ENCODE results near the gene BRD2. TPM values are rescaled to one million over a fixed set of nuclear protein-coding genes. Genes with fewer than 3 reads are reported as not detected.

The BRD2 gene
- total RNA-seq (100 to 1,000 TPM; 375 to 378 TPM), polyA plus RNA-seq (10 to 100 TPM; 13.7 to 87.8 TPM)

DNA sequence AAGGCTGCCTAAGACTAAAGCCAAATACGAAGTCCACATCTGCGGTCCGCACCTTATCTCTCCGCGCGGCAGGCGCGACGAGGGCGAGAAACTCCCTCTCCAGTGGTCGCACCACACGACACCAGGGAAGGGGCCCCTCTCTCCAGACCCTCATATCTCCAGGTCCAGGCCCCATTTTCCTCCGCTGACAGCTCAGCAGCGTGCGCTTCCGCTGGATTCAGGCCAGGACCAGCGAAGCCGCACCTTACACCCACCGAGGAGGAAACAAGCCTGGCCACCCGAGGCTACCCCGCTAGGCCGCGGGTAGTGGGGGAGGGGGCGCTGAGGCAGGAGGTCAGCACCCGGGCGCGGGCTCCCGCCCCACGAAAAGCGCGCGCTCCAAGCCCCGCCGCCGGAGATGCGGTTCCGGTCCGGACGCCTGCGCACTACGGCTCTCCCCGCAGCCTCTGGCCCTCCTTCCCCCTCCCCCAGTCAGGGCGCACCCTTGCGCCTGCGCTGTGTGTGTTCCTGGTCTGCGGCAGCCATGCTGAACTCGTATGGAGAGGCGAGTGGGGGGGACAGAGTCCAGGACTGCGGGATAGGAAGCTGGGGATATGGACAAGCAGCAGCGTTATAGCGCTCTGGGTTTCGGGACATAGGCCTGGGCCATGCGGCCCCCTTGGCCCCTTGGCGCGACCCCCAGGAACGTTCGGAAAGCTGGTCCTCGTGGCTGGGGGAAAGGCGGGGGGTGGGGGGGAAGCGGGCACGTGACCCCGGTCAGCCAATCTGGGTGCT lies at the start of gene BRD2:
Gene BRD2, plus strand, starts transcription at position 502 of the 774 bp plus-strand sequence. CDS start 4,305 bp downstream, outside the sequence.
- Histone ChIP-seq H3K27ac (ENCODE audit: low read depth, low read length) (peak within 1 kb of the TSS; percentile 95), H3K9me3 (ENCODE audit: control insufficient read depth in 1 of 2, low read length in 2 of 2) (no peaks in the 10 kb centered on the region), H3K36me3 (ENCODE audit: insufficient read depth, low read length) (no peaks in the 10 kb centered on the region), H3K4me1 (ENCODE audit: insufficient read depth, low read length) (peaks cover 40% of the 10 kb centered on the region), H3K27me3 (ENCODE audit: insufficient read depth, low read length) (no peaks in the 10 kb centered on the region), H3K4me3 (ENCODE audit: low read length in 2 of 2) (peak within 1 kb of the TSS; percentile 90 to 96)
- Mint-ChIP-seq H3K4me1 (peaks cover 26 to 76% (median 34%) of the 10 kb centered on the region in 4 donors), H3K27me3 (no peaks in the 10 kb centered on the region), H3K4me3 (peak within 1 kb of the TSS; percentile 83 to 96 (median 94)), H3K36me3 (peaks cover 19 to 42% of the 10 kb centered on the region in 2 donors), H3K9me3 (peaks cover 0 to 12% (median 0%) of the 10 kb centered on the region in 8 donors), H3K27ac (peak within 1 kb of the TSS; percentile 94 to 100 (median 99))
- POLR2A ChIA-PET (ENCODE audit: partially characterized antibody): interaction anchor here (1.3 to 24.6 kb wide), 11 partner anchors 11 to 838 kb away, joined by 3 to 698 read pairs (median 167); partner anchors contain the start of genes FKBPL, HLA-DMA, HLA-DMB and PSMB8
- DNase-seq: peak; percentile 97 to 99 (median 98)
- intact Hi-C loops (cut with micrococcal nuclease): loop anchor here (1.0 to 5.0 kb wide), 3 partner anchors 27 to 232 kb away; partner anchors contain the start of genes HLA-DMB, RXRB and SLC39A7
- CTCF ChIA-PET (ENCODE audit: partially characterized antibody): interaction anchor here (0.7 to 22.2 kb wide), 13 partner anchors 11 to 130 kb away, joined by 3 to 537 read pairs (median 8); partner anchors contain the start of genes HLA-DMA, PSMB9, TAP1 and TAP2

DNA sequence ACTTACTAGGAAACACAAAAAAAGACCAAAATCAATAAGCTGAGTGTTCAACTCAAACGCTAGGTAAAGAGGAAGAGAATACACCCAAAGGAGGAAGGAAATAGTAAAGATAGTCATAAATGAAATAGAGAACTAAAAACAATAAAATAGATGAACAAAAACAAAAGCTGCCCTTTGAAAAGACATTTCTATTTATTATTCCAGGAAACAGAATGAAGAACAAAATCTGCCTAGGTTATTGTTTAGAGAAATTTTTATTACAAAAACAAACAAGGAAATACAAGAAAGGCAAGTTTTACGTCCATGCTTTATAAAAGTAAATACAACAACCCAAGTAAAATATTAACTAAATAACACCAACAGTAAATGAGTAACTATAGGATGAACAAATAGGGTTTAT lies 47.7 kb upstream of the BRD2 start:
- no peaks in the 10 kb centered on the region for H3K36me3 ChIP-seq (ENCODE audit: insufficient read depth, low read length)
- Mint-ChIP-seq H3K27me3 (peaks cover 2 to 6% of the 10 kb centered on the region in 2 donors), H3K9me3 (no peaks in the 10 kb centered on the region), H3K4me3 (no peak overlapping the region), H3K36me3 (no peaks in the 10 kb centered on the region), H3K27ac (no peak overlapping the region), H3K4me1 (peaks cover 0 to 5% (median under 1%) of the 10 kb centered on the region in 4 donors)
- no peak overlapping the region for H3K4me3 ChIP-seq (ENCODE audit: low read length in 2 of 2)
- no peak overlapping the region for H3K27ac ChIP-seq (ENCODE audit: low read depth, low read length)
- no peak for DNase-seq
- intact Hi-C loops (cut with micrococcal nuclease): no loop called here
- POLR2A ChIA-PET (ENCODE audit: partially characterized antibody): no interaction called here
- no peaks in the 10 kb centered on the region for H3K27me3 ChIP-seq (ENCODE audit: insufficient read depth, low read length)
- CTCF ChIA-PET (ENCODE audit: partially characterized antibody): interaction anchor here (1.7 kb wide), 1 partner anchor 13 kb away, joined by 6 read pairs; no protein-coding TSS in a partner anchor
- H3K9me3 ChIP-seq (ENCODE audit: control insufficient read depth in 1 of 2, low read length in 2 of 2): no peaks in the 10 kb centered on the region
- H3K4me1 ChIP-seq (ENCODE audit: insufficient read depth, low read length): no peaks in the 10 kb centered on the region

DNA sequence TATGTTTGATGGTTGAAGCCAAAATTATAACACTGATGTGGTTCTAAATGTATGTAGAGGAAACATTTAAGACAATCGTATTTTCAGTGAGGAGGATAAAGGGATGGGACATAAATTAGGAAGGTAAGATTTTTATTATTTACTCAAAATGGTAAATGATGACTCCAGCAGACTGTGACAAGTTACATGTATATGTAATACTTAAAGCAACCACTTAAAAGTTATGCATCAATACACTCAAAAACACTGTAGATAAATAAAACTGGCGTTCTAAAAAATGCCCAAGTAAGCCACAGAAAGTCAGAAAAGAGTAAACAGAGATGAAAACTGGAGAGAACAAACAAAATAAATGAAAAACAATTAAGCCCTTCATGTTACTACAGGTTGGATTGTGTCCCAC lies 46.3 kb upstream of the BRD2 start:
- peaks cover 2 to 6% of the 10 kb centered on the region in 2 donors for H3K27me3 Mint-ChIP-seq
- no peaks in the 10 kb centered on the region for H3K36me3 Mint-ChIP-seq
- DNase-seq: no peak
- no peaks in the 10 kb centered on the region for H3K4me1 Mint-ChIP-seq
- no peaks in the 10 kb centered on the region for H3K36me3 ChIP-seq (ENCODE audit: insufficient read depth, low read length)
- POLR2A ChIA-PET (ENCODE audit: partially characterized antibody): no interaction called here
- H3K27ac Mint-ChIP-seq: no peak overlapping the region
- H3K4me1 ChIP-seq (ENCODE audit: insufficient read depth, low read length): no peaks in the 10 kb centered on the region
- CTCF ChIA-PET (ENCODE audit: partially characterized antibody): interaction anchor here (1.5 kb wide), 1 partner anchor 12 kb away, joined by 5 read pairs; no protein-coding TSS in a partner anchor
- no peaks in the 10 kb centered on the region for H3K9me3 Mint-ChIP-seq
- no peaks in the 10 kb centered on the region for H3K27me3 ChIP-seq (ENCODE audit: insufficient read depth, low read length)
- no peak overlapping the region for H3K27ac ChIP-seq (ENCODE audit: low read depth, low read length)
- no peak overlapping the region for H3K4me3 Mint-ChIP-seq
- intact Hi-C loops (cut with micrococcal nuclease): no loop called here
- no peak overlapping the region for H3K4me3 ChIP-seq (ENCODE audit: low read length in 2 of 2)
- no peaks in the 10 kb centered on the region for H3K9me3 ChIP-seq (ENCODE audit: control insufficient read depth in 1 of 2, low read length in 2 of 2)

DNA sequence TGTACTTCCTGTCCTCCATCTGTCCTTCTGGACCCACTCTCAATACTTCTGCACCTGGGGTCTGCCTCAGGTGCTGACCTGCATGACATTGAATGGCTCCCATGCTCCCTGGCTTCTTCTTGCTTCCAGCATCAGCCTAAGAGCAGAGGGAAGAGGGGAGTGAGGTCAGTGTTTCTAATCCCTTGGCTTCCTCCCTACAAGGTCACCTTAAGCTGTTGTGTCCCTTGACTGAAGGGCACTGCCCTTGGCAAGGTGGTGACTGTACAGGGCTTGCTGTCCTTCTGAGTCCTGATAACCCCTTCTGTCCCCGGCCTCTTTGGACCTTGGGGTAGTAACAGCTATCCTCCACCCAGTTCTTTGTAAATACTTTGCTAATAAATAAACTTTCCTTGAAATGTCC lies 37.2 kb upstream of the BRD2 start:
- no peaks in the 10 kb centered on the region for H3K27me3 Mint-ChIP-seq
- ChIA-PET POLR2A (ENCODE audit: partially characterized antibody) (interaction anchor here (15.8 kb wide), 1 partner anchor 45 kb away, joined by 698 read pairs; the partner anchor contains the start of gene BRD2), CTCF (ENCODE audit: partially characterized antibody) (interaction anchor here (1.0 to 15.9 kb wide), 7 partner anchors 12 to 63 kb away, joined by 3 to 631 read pairs (median 85); partner anchors contain the start of genes BRD2 and HLA-DMA)
- H3K9me3 Mint-ChIP-seq: peaks cover 0 to 1% (median 0%) of the 10 kb centered on the region in 8 donors
- no peak overlapping the region for H3K4me3 Mint-ChIP-seq
- peak overlapping the region in 4 of 7 donors; percentile 5 to 57 (median 32) for H3K27ac Mint-ChIP-seq
- H3K4me1 Mint-ChIP-seq: peaks cover 0 to 7% (median 5%) of the 10 kb centered on the region in 4 donors
- DNase-seq: no peak
- no peak overlapping the region for H3K4me3 ChIP-seq (ENCODE audit: low read length in 2 of 2)
- H3K9me3 ChIP-seq (ENCODE audit: control insufficient read depth in 1 of 2, low read length in 2 of 2): no peaks in the 10 kb centered on the region
- H3K36me3 ChIP-seq (ENCODE audit: insufficient read depth, low read length): no peaks in the 10 kb centered on the region
- peaks cover 5% of the 10 kb centered on the region for H3K4me1 ChIP-seq (ENCODE audit: insufficient read depth, low read length)
- H3K36me3 Mint-ChIP-seq: peaks cover 0 to 3% of the 10 kb centered on the region in 2 donors
- H3K27me3 ChIP-seq (ENCODE audit: insufficient read depth, low read length): no peaks in the 10 kb centered on the region
- H3K27ac ChIP-seq (ENCODE audit: low read depth, low read length): no peak overlapping the region
- intact Hi-C loops (cut with micrococcal nuclease): no loop called here

DNA sequence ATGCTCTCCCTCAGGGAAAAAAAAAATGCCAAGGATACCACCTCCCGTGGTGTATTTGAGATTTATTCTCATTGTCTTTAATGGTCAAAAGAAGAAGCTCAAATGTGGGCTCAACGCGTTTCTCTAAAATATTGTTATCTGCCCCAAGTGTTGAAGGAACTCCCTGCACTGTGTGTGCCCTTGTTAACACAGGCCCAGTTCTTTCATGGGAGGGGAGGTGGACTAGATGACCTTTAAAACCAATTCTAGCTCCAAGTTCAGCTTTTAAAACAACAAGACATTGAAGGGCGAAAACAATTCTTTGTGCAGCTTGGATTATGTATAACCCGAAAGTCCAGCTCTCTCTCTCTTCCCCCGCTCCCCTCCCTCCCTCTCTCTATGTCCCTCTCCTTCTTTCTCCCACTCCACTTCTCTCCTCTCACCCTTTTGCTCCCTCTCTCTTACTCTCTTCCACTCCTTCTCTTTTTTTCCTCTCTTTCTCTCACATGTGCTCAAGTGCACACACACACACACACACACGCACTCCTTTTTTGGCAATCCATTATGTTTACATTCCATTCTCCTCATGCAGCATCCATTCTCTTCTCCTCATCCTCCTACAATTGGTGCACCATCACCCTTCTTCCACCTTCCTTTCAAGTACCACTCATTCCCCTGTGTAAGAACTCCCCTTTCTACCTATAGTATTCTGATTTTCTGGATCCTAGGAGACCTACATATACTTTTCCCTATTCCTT lies 36.1 kb upstream of the BRD2 start:
- Histone ChIP-seq H3K4me1 (ENCODE audit: insufficient read depth, low read length) (peaks cover 5% of the 10 kb centered on the region), H3K36me3 (ENCODE audit: insufficient read depth, low read length) (no peaks in the 10 kb centered on the region), H3K27ac (ENCODE audit: low read depth, low read length) (no peak overlapping the region), H3K27me3 (ENCODE audit: insufficient read depth, low read length) (no peaks in the 10 kb centered on the region), H3K9me3 (ENCODE audit: control insufficient read depth in 1 of 2, low read length in 2 of 2) (no peaks in the 10 kb centered on the region), H3K4me3 (ENCODE audit: low read length in 2 of 2) (no peak overlapping the region)
- peaks cover 0 to 3% of the 10 kb centered on the region in 2 donors for H3K36me3 Mint-ChIP-seq
- H3K4me3 Mint-ChIP-seq: no peak overlapping the region
- CTCF ChIA-PET (ENCODE audit: partially characterized antibody): interaction anchor here (1.0 to 15.9 kb wide), 8 partner anchors 11 to 87 kb away, joined by 3 to 631 read pairs (median 58); partner anchors contain the start of genes BRD2 and HLA-DMA
- no peak for DNase-seq
- intact Hi-C loops (cut with micrococcal nuclease): no loop called here
- H3K27ac Mint-ChIP-seq: no peak overlapping the region
- H3K9me3 Mint-ChIP-seq: peaks cover 0 to 1% (median 0%) of the 10 kb centered on the region in 8 donors
- no peaks in the 10 kb centered on the region for H3K27me3 Mint-ChIP-seq
- POLR2A ChIA-PET (ENCODE audit: partially characterized antibody): interaction anchor here (1.0 to 15.8 kb wide), 4 partner anchors 16 to 57 kb away, joined by 3 to 698 read pairs (median 8); partner anchors contain the start of gene BRD2
- H3K4me1 Mint-ChIP-seq: peaks cover 0 to 7% (median 5%) of the 10 kb centered on the region in 4 donors

DNA sequence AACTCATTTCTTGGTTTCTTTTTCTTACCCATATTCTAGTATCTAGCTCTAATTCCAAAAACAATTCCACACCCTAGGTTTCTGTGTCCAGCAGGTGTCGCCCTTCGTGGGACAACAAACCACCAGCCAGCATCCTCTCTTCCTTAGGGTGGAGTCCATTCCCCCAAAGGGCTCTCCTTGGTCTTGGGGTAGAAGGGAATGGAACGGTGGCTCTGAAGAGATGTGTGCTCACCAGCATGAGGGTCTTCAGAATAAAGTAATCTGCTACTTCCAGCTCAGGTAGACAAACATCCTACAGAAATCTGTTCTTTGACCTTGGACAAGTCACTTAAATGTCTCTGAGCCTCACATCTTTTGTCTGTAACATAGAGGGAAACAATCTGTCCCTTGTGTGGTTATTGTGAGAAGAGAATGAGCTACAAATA lies 34.7 kb upstream of the BRD2 start:
- POLR2A ChIA-PET (ENCODE audit: partially characterized antibody): interaction anchor here (0.6 to 15.8 kb wide), 12 partner anchors 10 to 95 kb away, joined by 3 to 698 read pairs (median 4); partner anchors contain the start of genes BRD2, HLA-DMA, PSMB9 and TAP2
- DNase-seq: peak; percentile 67 to 73 (median 70)
- H3K9me3 Mint-ChIP-seq: peaks cover 0 to 1% (median 0%) of the 10 kb centered on the region in 8 donors
- intact Hi-C loops (cut with micrococcal nuclease): loop anchor here (1.0 kb wide), 5 partner anchors 14 to 51 kb away; partner anchors contain the start of gene HLA-DMA
- peaks cover 0 to 3% of the 10 kb centered on the region in 2 donors for H3K36me3 Mint-ChIP-seq
- peaks cover 5% of the 10 kb centered on the region for H3K4me1 ChIP-seq (ENCODE audit: insufficient read depth, low read length)
- H3K36me3 ChIP-seq (ENCODE audit: insufficient read depth, low read length): no peaks in the 10 kb centered on the region
- CTCF ChIA-PET (ENCODE audit: partially characterized antibody): interaction anchor here (0.7 to 15.9 kb wide), 30 partner anchors 8 to 798 kb away, joined by 3 to 631 read pairs (median 6); partner anchors contain the start of genes BRD2, HLA-DMA and TAP2
- no peaks in the 10 kb centered on the region for H3K27me3 Mint-ChIP-seq
- H3K27ac Mint-ChIP-seq: peak overlapping the region in 2 of 7 donors; percentile 4 to 26
- H3K27ac ChIP-seq (ENCODE audit: low read depth, low read length): no peak overlapping the region
- H3K4me3 ChIP-seq (ENCODE audit: low read length in 2 of 2): no peak overlapping the region
- no peaks in the 10 kb centered on the region for H3K27me3 ChIP-seq (ENCODE audit: insufficient read depth, low read length)
- H3K4me1 Mint-ChIP-seq: peaks cover 0 to 7% (median 5%) of the 10 kb centered on the region in 4 donors
- no peak overlapping the region for H3K4me3 Mint-ChIP-seq
- H3K9me3 ChIP-seq (ENCODE audit: control insufficient read depth in 1 of 2, low read length in 2 of 2): no peaks in the 10 kb centered on the region

All from CD4-positive, alpha-beta memory T cell (primary cell).